DMS114 treated with DMSO at 0.1 percent for 48 hours (cell line): ENCODE data around the gene USP20.

Source experiments
- DNase-seq: peaks from one replicate; lab custom pipeline; 2025; ENCODE audit not compliant: unreplicated experiment; lab: John Stamatoyannopoulos, UW

The USP20 gene

GRCh38 chr9:129874261-129875101 lies 39.2 kb downstream of the USP20 start:
- no peak for DNase-seq

- DNase-seq: no peak
Observed at GRCh38 chr9:129875181-129875611, 39.9 kb downstream of the USP20 start.

DNA sequence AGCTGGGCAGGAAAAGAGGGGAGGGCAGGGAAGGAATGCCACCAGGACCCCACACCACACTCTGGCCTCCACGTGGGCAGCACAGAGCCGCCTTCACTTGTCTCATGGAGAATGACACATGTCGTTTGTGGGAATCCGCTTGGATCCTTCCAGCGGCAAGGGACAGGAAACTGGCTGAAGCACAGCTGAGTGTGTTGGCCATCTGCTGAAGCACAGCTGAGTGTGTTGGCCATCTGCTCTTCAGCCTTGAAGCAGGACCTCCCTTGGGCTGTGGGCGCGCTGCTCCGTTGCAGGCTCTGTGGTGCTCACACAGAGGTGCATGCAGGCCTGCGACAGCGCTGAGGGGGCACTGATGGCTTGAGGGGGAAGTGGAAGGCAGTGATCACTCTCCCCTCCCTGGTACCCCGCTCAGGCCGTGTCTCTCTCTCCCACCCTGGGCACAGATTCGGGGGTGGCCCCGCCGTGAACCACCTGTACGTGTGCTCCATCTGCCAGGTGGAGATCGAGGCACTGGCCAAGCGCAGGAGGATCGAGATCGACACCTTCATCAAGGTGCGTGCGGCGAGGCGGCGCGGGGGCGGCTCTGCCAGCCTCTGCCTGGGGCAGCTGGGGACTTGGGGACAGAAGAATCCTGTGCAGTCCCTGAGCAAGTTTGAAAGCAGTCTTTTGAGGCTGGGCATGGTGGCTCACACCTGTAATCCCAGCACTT lies 40.6 kb downstream of the USP20 start:
- DNase-seq: no peak

DNA sequence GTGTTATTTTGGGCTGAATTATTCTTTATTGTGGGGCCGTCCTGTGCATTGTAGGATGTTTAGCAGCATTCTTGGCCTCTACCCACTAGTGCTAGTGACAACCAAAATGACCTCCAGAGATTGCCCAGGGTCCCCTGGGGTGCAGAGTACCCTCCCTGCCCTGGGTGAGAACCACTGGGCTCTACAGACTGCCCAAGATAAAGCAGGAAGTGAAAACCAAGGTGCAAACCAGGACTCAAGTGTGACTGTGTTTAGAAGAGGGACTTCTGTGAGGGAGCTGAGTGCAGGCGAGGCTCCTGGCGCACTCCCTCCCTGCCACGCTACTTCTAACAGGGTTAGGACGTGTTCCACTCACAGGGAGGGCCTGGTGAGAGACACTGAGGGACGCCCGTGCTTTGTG lies 41.6 kb downstream of the USP20 start:
- no peak for DNase-seq

GRCh38 chr9:129878291-129878690 lies 43.0 kb downstream of the USP20 start:
- DNase-seq: no peak

DNA sequence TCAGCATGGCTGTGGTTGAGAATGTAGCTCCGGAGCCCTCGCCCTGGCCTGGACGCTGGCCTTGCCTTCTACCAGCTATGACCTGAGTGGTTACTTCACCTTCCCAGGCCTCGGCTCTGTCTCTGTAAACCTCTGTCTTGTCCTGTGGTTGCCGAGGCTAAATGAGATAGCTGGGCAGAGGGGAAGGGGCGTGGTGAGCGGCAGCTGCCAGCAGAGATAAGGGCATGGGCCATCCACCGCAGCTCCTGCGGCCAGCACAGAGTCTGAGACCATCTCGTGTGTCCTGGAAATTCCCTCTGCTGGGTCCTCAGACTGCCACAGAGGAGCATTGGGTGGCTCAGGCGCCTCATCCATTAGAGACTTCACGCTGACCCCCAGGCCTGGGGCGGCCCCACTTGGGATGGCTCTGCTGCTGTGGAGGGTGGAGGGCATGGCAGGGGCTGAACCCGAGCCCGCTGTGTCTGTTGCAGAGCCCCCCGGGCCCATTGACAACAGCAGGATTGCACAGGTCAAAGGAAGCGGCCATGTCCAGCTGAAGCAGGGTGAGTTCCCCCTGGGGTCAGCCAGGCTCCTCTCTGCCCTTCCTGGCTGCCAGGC lies 43.9 kb downstream of the USP20 start:
- DNase-seq: no peak

DNA sequence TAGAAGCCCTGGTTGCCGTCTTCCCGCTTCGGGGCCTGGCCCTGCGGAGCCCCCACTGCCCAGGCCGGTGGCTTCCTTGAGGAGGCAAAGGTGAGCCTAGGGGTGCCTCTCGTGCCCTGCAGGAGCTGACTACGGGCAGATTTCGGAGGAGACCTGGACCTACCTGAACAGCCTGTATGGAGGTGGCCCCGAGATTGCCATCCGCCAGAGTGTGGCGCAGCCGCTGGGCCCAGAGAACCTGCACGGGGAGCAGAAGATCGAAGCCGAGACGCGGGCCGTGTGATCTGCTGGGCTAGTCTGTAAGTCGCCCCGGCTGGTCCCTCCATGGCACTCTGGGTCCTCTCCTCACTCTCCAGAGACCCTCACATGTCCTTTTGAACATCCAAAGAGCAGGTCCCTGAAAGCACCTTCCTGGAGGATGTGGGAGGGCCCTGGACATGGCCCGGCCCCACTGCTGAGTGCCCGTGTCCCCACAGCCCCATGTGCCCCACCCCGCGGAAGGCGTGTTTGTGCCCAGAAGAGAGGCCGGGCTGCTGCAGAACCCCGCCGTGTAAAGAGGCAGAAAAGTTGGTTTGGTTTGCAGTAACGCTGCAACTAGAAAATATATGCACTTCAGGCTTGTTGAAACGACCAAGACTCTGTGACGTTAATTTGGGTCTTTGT lies 44.9 kb downstream of the USP20 start:
- DNase-seq: no peak

DNA sequence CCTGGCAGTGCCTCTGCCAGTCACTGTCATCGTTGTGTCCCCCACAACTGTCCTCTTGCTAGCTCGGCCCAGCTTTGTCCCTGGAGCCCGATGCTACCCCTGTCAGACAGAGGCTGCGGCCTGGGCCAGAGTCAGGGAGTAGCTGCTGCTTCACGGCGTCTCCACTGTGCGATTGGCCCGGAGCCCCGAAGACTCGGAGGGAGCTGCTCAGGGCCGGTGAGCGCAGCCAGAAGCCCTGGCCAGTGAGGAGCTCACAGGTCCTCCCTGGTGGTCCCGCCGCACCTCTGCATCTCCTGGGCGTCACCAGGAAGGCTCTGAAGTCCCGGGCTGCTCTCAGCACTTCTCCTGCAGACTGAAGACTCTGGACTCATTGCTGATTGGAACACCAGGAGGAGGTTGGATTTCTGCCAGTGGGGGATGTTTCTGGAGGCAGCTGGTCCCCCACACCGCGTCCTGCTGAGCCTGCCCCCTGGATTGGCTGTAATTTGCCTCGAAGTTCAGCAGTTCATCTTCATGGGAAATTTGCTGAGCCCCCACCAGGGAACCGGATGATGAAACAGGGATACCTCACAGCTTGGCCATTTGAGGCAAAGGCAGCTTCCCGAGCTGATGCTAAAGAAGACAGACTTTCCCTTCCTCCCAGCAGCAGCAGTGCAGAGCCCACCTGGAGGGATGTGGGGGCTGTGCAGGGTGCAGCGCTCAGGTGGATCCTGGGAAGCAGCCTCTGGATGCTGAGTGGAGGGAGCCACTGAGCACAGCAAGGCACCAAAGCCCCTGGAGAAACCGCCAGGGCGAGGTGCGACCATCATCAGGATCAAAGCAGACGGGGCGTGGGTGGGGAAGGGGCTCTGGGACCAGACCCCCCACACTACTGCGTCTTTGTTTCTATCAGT lies 45.6 kb downstream of the USP20 start:
- DNase-seq: no peak

GRCh38 chr9:129881547-129882324 lies 46.5 kb downstream of the USP20 start:
- DNase-seq: no peak

DNA sequence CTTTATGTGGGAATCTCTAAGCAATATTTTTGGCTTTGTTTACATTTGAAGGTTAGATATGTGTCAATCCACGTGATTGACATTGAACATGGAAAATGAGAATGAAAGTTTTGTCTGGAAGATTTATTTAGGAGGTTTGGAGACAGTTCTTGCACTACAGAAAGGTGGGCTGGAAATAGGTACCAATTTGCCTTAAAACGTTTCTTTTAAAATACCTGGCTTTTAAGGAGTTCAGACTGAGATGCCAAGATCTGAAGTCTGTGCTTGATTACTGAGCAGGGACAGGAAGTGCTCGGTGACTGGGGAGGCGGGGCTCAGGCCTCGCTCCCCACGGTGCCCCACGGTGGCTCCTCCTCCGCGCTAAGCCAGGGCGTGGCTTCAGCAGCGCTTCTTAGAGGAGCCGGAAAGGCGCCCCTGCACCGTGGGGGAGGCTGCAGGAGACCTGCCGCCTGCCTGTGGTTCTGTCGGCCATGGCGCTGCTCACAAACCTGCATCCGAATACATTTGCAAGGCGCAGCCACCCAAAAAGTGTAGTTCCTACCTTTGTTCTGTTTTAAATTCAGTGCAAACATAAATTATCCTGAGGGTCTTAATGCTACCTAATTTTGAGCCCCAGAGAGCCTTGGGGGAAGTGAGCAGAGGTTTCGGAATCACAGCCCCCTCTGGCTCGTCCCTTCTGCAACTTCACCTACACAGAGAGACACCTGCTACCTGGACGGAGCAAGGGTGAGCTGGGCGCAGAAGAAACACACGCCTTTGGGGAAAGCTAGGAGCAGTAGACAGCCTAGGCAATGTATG lies 49.2 kb downstream of the USP20 start:
- DNase-seq: no peak

- DNase-seq: no peak
Observed at GRCh38 chr9:129885018-129885669, 49.9 kb downstream of the USP20 start.

- no peak for DNase-seq
Observed at GRCh38 chr9:129885670-129886106, 50.4 kb downstream of the USP20 start.

DNA sequence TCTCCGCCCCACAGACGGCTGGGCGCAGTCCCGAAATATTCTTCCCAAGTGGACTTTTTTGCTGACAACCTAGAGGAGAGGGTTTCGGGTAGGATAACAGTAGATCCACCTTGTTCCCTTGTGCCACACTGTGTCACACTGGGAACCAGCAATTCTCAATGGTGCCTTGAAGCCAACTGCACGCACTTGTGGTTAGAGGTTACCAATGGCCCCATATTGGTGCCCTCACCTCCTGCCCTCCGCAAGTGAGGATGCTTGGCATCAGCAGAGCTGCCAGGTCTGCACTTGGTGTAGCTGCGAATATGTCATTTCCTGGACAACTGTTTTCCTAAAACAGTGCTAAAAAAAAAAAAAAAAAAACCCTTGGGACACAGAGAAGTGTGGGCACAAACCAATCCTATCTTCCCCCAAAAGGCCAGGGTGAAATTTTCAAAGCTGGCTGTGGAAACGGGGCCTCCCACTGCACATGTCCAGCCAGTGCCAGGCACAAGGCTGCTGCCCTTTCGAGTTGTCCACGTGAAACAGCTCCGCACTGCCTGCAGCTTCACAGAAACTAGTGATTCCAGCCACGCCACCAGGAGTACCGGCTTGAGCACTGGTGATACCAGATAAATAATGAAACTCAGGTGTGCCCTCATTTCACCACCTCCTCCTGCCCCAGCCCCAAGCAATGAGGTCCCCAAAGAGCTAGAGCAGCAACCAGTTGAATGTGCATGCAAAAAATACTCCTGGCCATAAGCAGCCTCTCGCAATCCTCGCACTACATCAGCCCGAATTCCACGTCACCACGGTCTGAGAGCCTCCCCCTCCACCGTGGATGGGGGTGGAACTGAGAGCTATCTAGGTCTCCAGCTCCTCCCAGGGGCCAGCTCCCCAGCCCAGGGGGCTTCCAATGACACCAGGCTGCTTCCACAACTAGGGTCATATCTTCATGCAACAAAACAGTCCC lies 51.2 kb downstream of the USP20 start:
- DNase-seq: no peak

DNA sequence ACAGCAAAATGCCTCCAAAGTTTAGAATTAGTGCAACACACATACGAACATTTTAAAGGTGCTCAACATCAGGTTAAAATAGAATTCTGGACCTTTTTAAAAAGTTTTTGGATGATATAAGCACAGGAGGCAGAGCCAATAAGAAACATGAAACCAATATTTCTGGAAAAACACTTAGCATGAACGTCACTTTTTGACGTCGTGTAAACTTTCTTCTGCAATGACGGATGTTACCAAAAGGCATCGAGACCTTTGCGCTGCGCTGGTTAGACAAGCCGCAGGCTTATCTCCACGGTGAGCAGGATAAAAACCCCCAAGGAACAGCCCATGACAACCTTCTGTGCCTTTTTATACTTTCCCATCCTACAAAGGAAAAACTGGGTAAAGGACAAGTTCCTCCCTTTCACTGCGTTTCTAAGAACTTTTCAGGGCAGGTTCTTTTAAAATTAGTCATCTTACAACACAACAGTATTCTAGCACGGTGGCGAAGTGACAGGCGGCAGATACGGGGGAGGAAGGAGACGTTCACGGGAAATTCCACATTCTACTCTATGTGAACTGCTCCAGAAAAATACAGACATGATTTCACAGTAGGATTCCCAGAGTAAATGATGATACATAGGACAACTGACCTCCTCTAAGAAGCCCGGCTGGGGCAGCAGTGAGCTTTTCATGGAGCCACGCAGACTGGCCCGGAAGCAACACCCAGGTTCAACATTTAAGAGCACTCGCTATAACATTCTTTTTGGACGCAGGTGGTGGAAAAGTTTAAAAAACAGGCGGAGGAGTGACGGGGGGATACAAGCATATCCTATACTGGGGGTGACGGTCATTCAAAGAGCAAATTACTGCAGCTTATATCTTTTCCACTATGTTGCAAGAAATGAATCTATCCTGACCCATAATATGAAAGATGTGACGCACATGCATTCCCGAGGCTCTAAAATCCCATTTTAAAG lies 52.4 kb downstream of the USP20 start:
- no peak for DNase-seq

GRCh38 chr9:129888293-129889121 lies 53.2 kb downstream of the USP20 start:
- no peak for DNase-seq
